SK-N-MC (cell line): ENCODE measurements around the gene OR2H2.

Experiments used
- EZH2 ChIP-seq: fragments of 200-600 bp; sonication (generic); IDR thresholded peaks from one replicate; pipeline ENCODE4 v1.6.1; 2017; ENCODE audit warnings: antibody characterized with exemption
- POLR2AphosphoS5 ChIP-seq: IDR thresholded peaks from 2 replicates; pipeline ENCODE4 v1.6.1; 2012; ENCODE audit warnings: mild to moderate bottlenecking, low read depth, low read length, borderline replicate concordance

DNA sequence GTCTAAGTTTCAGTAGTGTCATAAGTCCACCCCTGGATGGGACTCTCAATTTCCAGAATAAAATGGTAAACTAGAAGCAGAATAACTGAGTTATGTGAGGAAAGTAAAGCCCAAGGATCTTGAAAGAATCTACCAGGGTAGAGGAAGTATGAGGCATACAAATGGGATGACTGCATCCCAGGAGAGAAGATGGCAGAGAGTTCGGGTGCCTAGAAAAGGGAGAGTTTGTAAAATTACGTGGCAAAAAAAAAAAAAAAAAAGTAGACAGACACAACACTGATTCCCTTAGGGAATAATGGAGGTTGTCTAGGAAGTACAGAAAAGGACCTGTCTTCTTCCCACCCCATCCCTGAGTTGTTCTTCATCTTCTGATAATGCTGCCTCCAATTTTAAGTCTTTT is 44.6 kb downstream of the OR2H2 start:
- TF ChIP-seq POLR2AphosphoS5 (no peak), EZH2 (no peak)
